HUES6 (cell line): ENCODE measurements around the gene KCTD15.
A peak's percentile ranks its signal among the peaks of the same experiment; 100 is the strongest.

Experiments used
- H3K27ac ChIP-seq: 2 replicates; pipeline ENCODE4 v1.7.0; 2013; ENCODE audit warnings: low read depth, mild to moderate bottlenecking, low read length, inconsistent platforms
- H3K27me3 ChIP-seq: 2 replicates; pipeline ENCODE4 v1.6.1; 2013; ENCODE audit warnings: low read length; ENCODE audit not compliant: control insufficient read depth, insufficient read depth
- H3K36me3 ChIP-seq: 2 replicates; pipeline ENCODE4 v1.6.1; 2013; ENCODE audit warnings: low read length; ENCODE audit not compliant: control insufficient read depth, insufficient read depth
- H3K4me1 ChIP-seq: 2 replicates; pipeline ENCODE4 v1.6.1; 2013; ENCODE audit warnings: low read length; ENCODE audit not compliant: control insufficient read depth, insufficient read depth
- H3K4me3 ChIP-seq: 2 replicates; pipeline ENCODE4 v1.5.1; 2013; ENCODE audit warnings: low read depth, low read length
- H3K9ac ChIP-seq: one replicate; pipeline ENCODE4 v1.6.1; 2013; ENCODE audit warnings: mild to moderate bottlenecking, low read length
- H3K9me3 ChIP-seq: 2 replicates; pipeline ENCODE4 v1.6.1; 2013; ENCODE audit warnings: low read depth, low read length; ENCODE audit not compliant: control insufficient read depth, insufficient read depth

Gene KCTD15

DNA sequence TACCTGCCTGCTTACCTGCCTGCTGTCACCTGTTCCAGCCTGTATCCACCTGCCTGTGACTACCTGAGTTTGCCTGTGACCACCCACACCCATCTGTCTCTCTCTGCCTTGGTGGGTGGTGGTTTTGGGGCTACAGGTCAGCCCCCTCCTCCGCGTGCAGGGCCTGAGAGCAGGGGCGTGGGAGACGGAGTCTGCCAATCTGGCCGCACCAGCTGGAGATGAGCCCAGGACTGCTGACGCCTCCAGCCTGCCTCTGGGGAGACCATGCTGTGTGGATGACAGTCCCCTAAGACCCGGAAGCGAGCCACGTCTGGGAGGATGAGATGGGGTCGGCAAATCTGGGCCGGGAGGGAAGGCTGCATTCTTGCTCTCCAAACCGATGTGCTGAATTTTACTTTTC, 15.9 kb upstream of the KCTD15 start:
- no peak overlapping the region for H3K4me3 ChIP-seq
- no peaks in the 10 kb centered on the region for H3K36me3 ChIP-seq
- H3K27me3 ChIP-seq = peaks cover 11% of the 10 kb centered on the region

DNA sequence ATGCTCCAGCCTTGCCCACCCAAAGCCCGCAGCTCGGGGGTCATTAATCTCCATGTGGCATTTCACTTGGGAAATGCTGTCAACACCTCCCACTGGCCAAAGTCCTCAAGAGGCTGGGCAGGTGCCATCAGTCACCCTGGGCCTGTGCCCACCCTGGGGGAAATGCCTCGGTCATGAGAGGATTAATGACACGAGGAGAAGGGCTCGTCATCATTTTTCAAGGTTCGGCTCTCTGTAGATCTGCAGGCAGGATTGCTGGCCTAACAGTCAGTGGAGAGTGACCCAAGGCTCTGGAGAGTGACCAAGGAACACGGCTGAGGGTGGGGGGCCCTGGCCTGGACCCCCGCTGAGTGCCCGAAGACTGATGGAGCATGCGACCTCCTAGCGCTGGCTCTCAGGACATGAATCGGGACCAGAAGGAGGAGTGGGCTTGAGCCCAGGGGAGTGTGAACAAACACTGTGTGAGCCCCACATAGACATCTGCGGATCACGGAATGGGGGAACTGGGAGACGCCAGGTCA, 15.2 kb upstream of the KCTD15 start:
- Histone ChIP-seq H3K4me3 (no peak overlapping the region), H3K36me3 (no peaks in the 10 kb centered on the region), H3K9ac (no peak overlapping the region), H3K27ac (no peak overlapping the region), H3K27me3 (peaks cover 12% of the 10 kb centered on the region), H3K9me3 (no peaks in the 10 kb centered on the region), H3K4me1 (peaks cover 4% of the 10 kb centered on the region; the same call in 1 of the 2 replicates)

More for the DNA sequence above, 15.9 kb upstream of the KCTD15 start:
- peaks cover 4% of the 10 kb centered on the region; the same call in 1 of the 2 replicates for H3K4me1 ChIP-seq
- H3K27ac ChIP-seq = no peak overlapping the region
- H3K9me3 ChIP-seq = no peaks in the 10 kb centered on the region
- no peak overlapping the region for H3K9ac ChIP-seq

DNA sequence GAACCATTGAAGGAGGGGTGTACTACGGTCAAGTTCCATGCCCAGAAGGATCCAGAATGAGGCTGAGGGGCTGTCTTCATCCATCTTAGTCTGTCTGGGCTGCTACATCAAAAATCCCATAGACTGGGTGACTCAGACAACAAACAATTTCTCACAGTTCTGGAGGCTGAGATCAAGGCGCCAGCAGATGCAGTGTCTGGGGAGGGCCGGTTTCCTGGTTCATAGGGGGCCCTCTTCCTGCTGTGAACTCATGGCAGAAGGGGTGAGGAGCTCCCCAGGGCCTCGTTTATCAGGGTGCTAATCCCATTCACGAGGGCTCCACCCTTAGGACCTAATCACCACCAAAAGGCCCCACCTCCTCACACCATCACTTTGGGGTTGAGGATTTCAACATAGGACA, 14.7 kb upstream of the KCTD15 start:
- H3K9ac ChIP-seq = no peak overlapping the region
- peaks cover 4% of the 10 kb centered on the region; the same call in 1 of the 2 replicates for H3K4me1 ChIP-seq
- H3K27ac ChIP-seq = no peak overlapping the region
- no peaks in the 10 kb centered on the region for H3K36me3 ChIP-seq
- no peaks in the 10 kb centered on the region for H3K9me3 ChIP-seq
- peaks cover 12% of the 10 kb centered on the region for H3K27me3 ChIP-seq
- H3K4me3 ChIP-seq = no peak overlapping the region

GRCh38 chr19:33784432-33784831, 12.2 kb upstream of the KCTD15 start:
- H3K4me3 ChIP-seq = no peak overlapping the region
- H3K27me3 ChIP-seq = peaks cover 5% of the 10 kb centered on the region; the same call in 1 of the 2 replicates
- no peaks in the 10 kb centered on the region for H3K4me1 ChIP-seq
- H3K27ac ChIP-seq = no peak overlapping the region
- H3K9ac ChIP-seq = no peak overlapping the region
- H3K36me3 ChIP-seq = no peaks in the 10 kb centered on the region
- H3K9me3 ChIP-seq = no peaks in the 10 kb centered on the region

GRCh38 chr19:33785795-33786194, 10.9 kb upstream of the KCTD15 start:
- Histone ChIP-seq H3K36me3 (no peaks in the 10 kb centered on the region), H3K27ac (no peak overlapping the region), H3K9ac (no peak overlapping the region), H3K9me3 (no peaks in the 10 kb centered on the region), H3K27me3 (peaks cover 4% of the 10 kb centered on the region; the same call in 1 of the 2 replicates), H3K4me3 (no peak overlapping the region), H3K4me1 (no peaks in the 10 kb centered on the region)

GRCh38 chr19:33788676-33789075, 8.0 kb upstream of the KCTD15 start:
- Histone ChIP-seq H3K27ac (no peak overlapping the region), H3K9me3 (no peaks in the 10 kb centered on the region), H3K4me3 (no peak overlapping the region), H3K4me1 (no peaks in the 10 kb centered on the region; the same call in 1 of the 2 replicates), H3K36me3 (no peaks in the 10 kb centered on the region), H3K27me3 (peaks cover 4% of the 10 kb centered on the region; the same call in 1 of the 2 replicates), H3K9ac (no peak overlapping the region)

DNA sequence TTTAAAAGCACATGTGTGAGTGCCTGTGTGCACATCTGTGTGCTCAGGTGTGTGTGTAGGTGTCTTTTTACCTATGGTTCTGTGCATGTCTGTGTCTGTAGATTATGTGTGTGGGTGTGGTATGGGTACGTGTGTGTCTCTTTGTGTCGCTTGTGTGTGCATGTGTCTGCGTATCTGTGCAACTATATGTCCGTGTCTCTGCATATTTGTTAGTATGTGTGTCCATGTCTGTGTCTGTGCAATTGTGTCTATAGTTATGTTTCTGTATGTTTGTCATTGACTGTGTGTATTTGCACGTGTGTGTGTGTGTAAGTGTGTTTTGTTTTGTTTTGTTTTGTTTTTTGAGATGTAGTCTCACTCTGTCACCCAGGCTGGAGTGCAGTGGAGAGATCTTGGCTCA, 7.3 kb upstream of the KCTD15 start:
- Histone ChIP-seq H3K27me3 (peaks cover 4% of the 10 kb centered on the region; the same call in 1 of the 2 replicates), H3K27ac (no peak overlapping the region), H3K4me3 (no peak overlapping the region), H3K9me3 (no peaks in the 10 kb centered on the region), H3K36me3 (no peaks in the 10 kb centered on the region), H3K9ac (no peak overlapping the region), H3K4me1 (peaks cover 2% of the 10 kb centered on the region; the same call in 1 of the 2 replicates)

DNA sequence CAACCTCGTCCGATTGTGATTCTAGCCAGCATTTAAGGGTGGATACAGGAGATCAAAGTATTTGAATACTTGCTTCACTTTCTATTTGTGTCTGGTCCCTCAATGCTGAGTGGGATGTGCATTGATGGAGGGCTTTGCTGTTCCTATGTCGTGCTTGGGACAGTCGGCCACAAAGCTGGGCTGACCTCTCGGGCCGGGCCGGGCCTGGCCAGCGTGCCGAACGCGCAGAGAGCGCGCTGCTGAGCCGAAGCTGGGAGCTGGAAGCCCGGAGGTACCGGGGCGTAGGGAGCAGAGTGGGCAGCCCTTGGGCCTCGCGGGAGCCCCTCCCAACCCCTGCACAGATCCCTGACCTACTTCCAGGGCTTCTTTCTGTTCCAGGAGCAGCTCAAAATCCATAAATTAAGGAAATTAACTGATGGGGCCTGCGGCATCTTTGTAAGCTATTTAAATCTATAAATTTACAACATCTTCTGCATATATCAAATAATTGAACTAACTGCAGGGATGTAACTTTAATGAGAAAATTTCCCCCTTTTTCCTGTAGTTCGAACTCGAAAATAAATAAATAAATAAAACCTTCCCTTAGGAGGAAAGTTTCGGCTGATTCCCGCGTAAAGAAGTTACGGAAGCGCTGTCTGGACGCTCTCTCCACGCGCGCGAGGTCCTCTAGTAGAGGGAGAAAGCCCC, 1.8 kb upstream of the KCTD15 start:
- Histone ChIP-seq H3K27me3 (no peaks in the 10 kb centered on the region), H3K27ac (peak overlapping the region; percentile 67; the same call in 1 of the 2 replicates), H3K4me3 (peak overlapping the region; percentile 78), H3K4me1 (peaks cover 20% of the 10 kb centered on the region), H3K9me3 (no peaks in the 10 kb centered on the region), H3K9ac (peak overlapping the region; percentile 98), H3K36me3 (no peaks in the 10 kb centered on the region; the same call in 1 of the 2 replicates)

DNA sequence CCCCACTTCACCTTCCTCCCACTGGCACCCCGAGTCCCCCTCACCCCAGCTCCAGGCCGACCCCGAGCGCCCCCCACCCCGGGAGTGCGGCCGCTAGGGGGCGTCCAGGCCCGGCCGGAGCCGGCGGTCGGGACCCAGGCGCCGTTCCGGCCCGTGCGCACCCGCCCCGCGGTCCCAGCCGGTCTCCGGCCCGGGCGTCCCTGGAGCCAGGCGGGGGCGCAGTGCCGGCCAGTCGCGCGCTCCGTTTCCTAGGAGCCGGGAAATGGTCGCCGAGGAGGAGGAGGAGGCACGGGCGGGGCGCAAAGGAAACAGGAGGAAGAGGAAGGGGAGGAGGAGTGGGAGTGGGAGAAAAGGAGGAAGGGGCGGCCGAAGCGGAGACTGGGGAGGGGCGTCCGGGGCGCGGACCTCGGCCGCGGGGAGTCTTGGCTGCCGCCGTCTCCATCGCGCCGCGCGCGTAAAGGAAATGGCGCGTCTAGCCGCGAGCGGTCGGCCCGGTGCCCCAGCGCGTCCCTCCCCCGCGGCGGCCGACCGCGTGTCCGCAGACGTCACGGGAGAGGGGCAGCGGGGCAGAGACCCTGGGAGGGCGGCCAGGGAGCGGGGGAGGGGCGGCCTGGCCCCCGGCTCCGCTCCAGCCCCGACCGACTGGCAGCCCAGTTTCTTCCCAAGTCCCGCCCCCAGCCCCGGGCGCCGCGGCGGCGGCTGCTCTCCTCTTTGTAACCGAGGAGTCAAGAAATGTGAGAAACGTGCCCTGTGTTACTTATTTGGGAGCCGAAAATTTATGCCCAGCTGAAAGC, 1.1 kb upstream of the KCTD15 start:
- Histone ChIP-seq H3K36me3 (peaks cover 5% of the 10 kb centered on the region), H3K4me3 (peak overlapping the region; percentile 78), H3K4me1 (peaks cover 27% of the 10 kb centered on the region), H3K9ac (peak overlapping the region; percentile 98), H3K27me3 (no peaks in the 10 kb centered on the region), H3K9me3 (no peaks in the 10 kb centered on the region), H3K27ac (peak overlapping the region; percentile 96)

- no peaks in the 10 kb centered on the region for H3K27me3 ChIP-seq
- H3K36me3 ChIP-seq = peaks cover 28% of the 10 kb centered on the region
- peaks cover 27% of the 10 kb centered on the region for H3K4me1 ChIP-seq
- peak overlapping the region; percentile 97 for H3K4me3 ChIP-seq
- peak overlapping the region; percentile 97; the same call in 1 of the 2 replicates for H3K27ac ChIP-seq
- H3K9me3 ChIP-seq = no peaks in the 10 kb centered on the region
- H3K9ac ChIP-seq = peak overlapping the region; percentile 98
Observed at GRCh38 chr19:33797802-33798671, 1.4 kb downstream of the KCTD15 start.
